AG09309 (cell line): Measurements from ENCODE around the gene UTS2B.

Experiments used
- DNase-seq: peaks from one replicate; pipeline ENCODE4 v3.0.0-alpha.2; 2010; ENCODE audit warnings: low read depth
- H3K4me3 ChIP-seq: 2 replicates; pipeline ENCODE4 v1.5.1; 2011; ENCODE audit warnings: mild to moderate bottlenecking, low read depth, low read length, moderate library complexity; ENCODE audit not compliant: control insufficient read depth
- TF ChIP-seq, protein P1 (sequence below): IDR thresholded peaks from 2 replicates; pipeline ENCODE4 v1.5.1; 2011; ENCODE audit warnings: mild to moderate bottlenecking, low read depth, low read length, inconsistent platforms; ENCODE audit not compliant: insufficient read depth, control insufficient read depth; ENCODE audit errors: missing control alignments

Gene UTS2B

DNA sequence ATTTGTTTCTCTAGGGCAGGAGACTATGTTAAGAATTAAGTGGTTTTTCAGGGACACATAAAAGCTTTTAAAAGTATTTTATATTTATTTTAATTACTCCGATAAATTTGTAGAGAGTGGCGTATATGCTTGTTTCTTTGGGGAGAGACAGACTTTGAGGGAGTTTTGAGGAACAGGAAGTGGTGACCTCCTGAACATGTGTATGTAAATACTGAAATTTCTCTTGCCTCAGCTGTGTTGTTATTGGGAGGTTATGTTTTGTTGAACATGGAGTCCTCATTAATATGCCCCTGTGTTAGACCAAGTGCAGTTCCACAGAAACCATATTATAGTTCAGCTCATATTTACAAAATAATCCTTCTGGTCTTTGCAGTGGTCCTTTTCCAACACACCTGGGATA is 41.8 kb upstream of the UTS2B start:
- TF ChIP-seq, protein P1, sequence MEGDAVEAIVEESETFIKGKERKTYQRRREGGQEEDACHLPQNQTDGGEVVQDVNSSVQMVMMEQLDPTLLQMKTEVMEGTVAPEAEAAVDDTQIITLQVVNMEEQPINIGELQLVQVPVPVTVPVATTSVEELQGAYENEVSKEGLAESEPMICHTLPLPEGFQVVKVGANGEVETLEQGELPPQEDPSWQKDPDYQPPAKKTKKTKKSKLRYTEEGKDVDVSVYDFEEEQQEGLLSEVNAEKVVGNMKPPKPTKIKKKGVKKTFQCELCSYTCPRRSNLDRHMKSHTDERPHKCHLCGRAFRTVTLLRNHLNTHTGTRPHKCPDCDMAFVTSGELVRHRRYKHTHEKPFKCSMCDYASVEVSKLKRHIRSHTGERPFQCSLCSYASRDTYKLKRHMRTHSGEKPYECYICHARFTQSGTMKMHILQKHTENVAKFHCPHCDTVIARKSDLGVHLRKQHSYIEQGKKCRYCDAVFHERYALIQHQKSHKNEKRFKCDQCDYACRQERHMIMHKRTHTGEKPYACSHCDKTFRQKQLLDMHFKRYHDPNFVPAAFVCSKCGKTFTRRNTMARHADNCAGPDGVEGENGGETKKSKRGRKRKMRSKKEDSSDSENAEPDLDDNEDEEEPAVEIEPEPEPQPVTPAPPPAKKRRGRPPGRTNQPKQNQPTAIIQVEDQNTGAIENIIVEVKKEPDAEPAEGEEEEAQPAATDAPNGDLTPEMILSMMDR: no peak
- no peak overlapping the region for H3K4me3 ChIP-seq
- no peak for DNase-seq

DNA sequence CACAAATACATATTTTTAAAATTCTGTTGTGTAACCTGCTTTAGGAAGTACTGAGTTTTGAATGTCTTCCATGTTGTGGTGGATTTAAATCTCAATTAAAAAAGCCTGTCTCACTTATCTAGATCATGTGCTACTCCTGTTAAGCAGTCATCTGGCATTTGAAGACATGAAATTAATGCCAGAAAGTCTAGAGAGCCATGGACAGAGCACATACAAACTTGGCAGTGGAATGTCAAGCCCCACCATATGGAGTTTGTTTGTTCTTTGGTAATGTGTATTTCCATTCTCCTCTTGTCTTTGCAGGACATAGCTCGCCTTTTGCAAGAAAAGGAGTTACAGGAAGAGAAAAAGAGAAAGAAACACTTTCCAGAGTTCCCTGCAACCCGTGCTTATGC is 39.3 kb upstream of the UTS2B start:
- TF ChIP-seq, protein P1: no peak
- no peak overlapping the region for H3K4me3 ChIP-seq
- DNase-seq: no peak

DNA sequence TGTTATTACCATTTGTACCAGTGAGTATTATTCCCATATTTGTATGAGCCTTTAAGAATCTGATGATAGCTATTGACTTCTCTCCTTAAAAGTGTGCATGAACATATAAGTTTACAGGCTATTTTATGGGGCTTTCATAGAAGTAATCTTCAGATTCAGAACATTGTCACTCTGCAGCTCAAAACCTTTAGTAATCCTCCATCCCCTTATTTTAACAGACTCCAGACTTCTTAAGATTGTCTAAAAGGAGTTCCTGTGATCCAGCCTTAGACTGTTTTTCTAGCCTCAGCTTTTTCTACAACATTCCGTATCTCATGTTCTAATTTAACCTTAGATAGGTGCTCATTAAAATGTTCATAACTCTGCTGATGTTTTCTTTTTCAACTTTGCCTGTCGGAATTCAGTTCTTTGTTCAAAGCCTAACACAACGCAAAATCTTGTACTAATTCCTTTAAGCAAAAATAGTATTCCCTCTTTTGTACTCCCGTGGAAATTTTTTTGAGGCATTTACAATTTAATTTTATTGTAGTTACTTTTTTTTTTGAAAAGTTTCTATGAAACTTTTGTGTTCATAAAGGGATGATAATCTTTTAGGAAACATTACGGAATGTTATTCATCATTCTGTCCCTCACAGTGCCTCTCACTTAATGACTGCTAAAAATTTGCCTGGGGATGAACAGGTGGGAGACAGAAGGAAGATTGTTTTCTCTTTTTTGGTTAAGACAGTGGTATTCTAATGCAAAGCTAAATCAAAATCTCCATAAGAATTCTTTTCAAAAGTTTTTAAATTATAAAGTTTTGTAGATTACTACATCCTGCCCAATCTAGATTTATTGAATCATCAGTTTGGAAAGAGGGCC is 38.7 kb upstream of the UTS2B start:
- DNase-seq: no peak
- TF ChIP-seq, protein P1: no peak
- no peak overlapping the region for H3K4me3 ChIP-seq

DNA sequence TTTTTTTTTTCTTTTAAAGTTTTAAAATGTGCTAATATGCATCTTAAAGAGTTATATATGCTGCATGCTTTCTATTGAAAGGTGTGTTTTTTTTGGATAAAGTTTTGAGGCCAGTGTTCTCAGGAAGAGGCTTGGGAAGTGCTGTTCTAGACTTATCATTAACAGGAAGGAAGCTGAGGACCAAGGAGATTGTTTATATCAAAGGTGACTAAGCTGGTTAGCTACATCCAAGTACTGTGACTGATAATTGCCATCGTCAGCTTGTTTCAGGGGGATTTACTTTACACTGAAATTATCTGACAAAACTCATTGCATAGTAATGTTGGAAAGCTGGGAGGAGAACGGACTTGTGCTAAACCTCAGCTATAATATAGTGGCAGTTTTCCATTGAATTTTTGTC is 36.3 kb upstream of the UTS2B start:
- TF ChIP-seq, protein P1: no peak
- H3K4me3 ChIP-seq: no peak overlapping the region
- DNase-seq: no peak

DNA sequence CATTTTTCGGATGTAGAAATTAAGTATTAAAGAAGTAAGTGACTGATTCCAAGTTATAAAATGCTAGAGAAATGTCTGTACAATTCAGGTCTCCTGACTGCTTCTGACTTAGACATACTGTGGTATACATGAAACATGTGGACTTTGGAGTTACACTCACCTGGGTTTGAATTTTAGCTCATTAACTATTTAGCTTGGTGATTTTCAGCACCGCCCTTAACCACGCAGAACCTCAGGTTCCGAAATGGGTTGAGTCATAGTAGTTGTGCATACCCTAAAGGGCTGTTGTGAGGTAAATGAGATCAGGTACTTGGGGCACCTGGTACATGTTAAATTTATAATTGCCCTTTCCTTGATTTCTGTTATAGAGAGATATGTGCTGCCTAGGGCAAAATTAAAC is 32.9 kb upstream of the UTS2B start:
- TF ChIP-seq, protein P1: no peak
- no peak for DNase-seq
- no peak overlapping the region for H3K4me3 ChIP-seq

DNA sequence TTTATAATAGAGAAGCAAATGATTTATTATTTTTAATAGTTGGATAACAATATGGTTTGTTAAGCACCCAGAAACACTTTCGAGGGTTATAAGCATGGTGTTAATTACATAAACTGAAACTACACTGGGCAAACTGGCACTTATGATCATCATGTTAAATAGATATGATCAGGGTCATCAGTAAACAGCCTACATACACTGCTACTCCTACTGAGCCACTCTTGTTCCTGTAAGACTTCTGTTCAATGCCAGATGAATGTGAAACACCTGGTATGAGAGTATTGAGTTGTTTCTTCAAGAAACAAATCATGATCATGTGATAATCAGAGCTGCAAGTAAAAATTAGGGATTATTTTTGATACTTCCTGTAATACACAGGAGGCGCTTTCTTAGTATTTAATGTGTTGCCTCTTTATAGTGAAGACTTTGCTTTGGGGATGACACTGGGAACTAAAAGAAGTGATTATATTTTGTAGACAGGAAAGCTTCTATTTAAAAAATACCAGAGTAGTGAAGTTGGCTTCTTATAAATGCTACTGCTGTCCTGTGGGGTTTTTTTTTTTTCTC is 32.3 kb upstream of the UTS2B start:
- DNase-seq: no peak
- TF ChIP-seq, protein P1: no peak
- H3K4me3 ChIP-seq: no peak overlapping the region
